Activated CD8-positive, alpha-beta memory T cell treated with anti-CD3 and anti-CD28 coated beads, Interleukin-2, amount 50 U/mL, for 4 hours (primary cell): ENCODE measurements around the gene CIDEB.
"Not testable (repeated sequence)": the region's sequence is repeated elsewhere in the genome, so short reads cannot be mapped to it uniquely, and the experiment has no call there.

ENCODE experiments used
- DNase-seq: peaks from one replicate; pipeline ENCODE4 v3.0.0-alpha.2; 2020

Gene CIDEB

DNA sequence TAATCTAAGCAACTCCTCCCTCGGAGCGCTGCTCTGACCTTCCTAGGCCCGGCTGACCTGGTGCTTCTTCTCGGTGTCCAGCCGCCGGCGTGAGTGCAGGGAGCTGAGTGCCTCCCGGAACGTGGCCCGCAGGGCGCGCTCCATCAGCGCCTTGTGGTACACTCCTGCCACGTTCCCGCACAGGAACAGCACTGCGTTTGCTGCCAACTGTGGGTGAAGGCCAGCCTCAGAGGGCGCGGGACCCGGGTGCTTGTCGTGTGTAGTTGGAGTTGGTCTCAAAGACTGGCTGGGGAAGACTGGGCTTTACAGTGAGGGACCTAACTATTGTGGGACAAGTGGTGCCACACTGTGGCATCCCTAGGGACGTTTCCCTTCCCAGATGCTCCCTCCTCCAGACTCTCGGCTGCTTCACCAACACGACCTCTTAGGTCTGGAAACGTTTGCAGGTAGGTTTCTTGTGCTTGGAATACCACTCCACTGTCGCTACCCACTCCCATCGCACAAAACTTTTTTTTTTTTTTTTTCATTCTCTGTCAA is 24.0 kb upstream of the CIDEB start:
- no peak for DNase-seq

DNA sequence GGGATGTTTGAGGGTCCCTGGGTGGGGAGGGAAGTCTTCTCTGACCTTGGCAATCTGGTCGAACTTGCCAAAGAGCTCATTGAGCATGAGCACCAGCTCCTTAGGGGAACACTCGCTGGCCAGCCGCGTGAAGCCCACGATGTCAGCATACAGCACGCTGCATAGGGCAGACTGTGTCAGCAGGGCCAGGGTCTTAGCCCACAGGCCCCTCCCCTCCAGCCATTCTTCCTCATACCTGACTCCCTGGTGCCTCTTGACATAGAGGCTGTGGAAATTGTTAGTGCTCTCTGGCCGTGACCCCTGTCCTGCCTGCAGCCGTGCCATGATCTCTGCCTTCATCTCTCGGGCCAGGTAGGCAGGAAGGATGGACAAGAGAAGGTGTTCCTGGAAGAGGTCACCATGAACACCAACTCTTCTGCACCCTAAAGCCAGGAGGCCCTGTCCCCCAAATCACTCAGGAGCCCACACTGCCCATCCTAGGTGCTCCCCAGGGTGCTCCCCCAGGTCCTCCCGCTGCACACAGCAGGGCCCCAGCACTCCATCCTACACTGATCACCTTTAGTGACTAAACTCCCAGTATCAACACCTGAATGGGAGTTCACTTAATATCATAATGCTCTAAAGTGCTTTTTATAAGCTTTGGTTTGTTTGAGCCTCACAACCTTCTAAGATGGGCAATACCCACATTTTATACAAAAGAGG is 23.3 kb upstream of the CIDEB start:
- DNase-seq, result no peak

DNA sequence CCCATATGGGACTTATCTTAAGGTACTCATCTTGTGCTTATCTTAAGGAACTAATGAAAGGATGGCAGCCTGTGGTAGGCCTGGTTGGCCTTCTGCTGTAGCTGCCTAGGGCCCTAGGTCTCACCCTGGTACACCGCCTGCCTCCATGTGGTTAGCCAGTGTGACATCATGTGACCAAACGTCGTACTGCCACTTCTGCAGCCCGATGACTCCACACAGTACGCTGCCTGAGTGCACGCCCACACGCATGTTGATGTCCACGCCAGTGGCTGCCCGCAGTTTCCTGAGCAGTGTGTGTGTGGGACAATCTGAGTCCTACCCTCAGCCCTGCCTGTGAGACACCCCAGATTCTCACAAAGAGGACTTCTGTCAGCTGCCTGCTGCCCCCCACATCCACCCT is 22.0 kb upstream of the CIDEB start:
- DNase-seq, result peak; percentile 62

DNA sequence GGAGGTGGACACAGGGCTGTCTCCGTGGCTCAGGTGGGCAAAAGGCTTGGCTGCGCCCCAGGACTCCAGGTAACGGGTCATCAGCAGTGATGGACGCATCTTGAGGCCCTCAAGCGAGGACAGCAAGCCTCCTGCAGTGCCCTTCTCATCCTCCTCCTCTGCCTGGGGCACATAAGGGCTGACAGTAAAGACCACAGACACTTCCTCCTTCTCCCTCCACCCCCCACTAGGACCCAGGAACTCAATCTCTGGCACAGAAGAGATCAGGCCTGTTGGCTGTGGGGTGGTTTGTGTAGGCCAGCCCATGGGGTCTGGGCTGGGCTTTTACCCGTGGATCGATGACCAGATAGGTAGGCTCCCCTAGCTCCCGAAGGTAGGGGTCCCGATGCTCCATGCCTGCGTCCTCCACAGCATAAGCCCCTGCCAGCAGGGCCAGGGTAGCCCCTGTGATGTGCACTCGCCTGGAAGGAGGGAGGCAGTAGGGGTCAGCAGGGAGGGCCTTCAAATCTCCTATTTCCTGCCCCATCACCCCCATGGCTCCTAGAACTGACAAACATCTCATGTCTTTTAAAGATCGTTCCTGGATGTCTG is 21.4 kb upstream of the CIDEB start:
- DNase-seq, result no peak

- not testable (repeated sequence) for DNase-seq
These were observed 20.1 kb upstream of the CIDEB start for GRCh38 chr14:24327914-24328313.

DNA sequence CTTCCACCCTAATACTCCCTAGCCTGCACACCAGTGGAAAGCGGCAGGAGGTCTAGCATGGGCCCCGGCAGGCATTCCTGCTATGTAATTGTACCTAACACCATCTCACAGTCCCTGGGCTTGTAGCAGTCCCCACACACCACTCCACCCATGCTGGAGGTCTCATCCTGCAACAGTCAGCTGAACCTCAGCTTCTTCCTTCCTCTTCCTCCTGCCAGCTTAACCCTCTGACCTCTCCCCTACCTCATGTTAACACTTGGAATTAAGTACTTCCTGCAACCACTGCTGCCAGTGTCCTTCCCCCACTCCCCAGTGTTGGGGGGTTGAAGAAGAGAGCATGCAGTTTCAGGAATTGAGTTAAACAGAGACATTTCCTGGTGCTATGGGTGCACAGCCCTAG is 19.5 kb upstream of the CIDEB start:
- no peak for DNase-seq

DNA sequence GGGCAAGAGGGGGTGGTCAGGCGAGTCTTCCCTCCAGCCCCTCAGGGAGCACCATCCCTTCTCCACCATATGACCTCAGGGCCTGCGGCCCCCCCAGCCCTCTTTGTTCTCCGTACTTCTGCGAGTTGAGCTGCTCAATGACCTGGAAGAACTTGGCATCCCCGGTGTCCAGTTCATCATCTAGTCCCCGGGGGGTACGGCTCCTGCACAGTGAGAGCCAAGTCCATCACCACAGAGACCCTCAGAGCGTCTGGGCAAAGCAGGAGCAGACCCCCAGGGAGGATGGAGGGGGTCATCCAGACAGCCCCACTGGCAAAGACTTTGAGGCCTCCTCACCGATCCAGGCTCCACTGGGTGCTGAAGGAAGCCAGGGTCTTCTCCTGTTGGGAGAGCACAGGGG is 18.2 kb upstream of the CIDEB start:
- no peak for DNase-seq

- DNase-seq, result no peak
These were observed 17.3 kb upstream of the CIDEB start for GRCh38 chr14:24325041-24325530.

- DNase-seq, result no peak
These were observed 16.2 kb upstream of the CIDEB start for GRCh38 chr14:24324024-24324423.

DNA sequence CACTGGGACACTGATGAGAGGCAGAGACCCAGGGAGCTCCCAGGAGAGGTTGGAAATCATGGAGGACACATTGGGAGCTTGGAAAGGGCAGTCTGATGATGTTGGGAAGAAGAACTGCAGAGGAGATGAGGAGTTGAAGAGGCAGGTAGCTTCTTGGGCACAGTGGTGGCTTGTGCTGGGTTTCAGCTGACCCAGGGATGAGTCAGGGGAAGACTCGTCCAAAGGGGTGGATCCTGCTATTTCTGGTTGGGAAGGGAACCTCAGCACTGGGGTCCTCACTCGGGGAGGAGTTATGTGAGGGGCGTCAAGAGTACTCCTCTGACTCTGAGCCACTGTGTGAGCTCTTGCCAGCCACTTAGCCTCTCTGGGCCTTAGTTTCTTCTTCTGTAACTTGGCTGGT is 15.6 kb upstream of the CIDEB start:
- no peak for DNase-seq

DNA sequence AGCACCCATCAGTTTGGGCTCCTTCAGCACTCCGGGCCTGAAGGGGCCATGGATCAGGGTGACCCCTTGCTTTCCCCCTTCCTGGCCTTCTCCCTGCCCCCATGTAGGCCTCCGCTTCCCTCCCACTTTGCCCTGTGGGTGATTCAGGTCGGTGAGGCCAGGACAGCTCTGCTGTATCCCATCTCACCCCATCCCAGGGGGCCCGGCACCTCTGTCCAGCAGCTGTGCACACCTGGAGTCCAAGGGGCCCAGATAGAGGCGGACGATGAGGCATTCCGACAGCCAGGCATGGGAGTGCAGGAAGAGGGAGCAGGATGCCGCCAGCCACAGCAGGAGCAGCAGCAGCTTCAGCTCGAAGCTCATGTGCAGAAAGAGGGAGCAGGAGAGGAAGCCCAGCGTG is 14.9 kb upstream of the CIDEB start:
- DNase-seq, result no peak

- no peak for DNase-seq
These were observed 13.6 kb upstream of the CIDEB start for GRCh38 chr14:24321212-24321975.

GRCh38 chr14:24317141-24317928 is 9.6 kb upstream of the CIDEB start:
- no peak for DNase-seq

DNA sequence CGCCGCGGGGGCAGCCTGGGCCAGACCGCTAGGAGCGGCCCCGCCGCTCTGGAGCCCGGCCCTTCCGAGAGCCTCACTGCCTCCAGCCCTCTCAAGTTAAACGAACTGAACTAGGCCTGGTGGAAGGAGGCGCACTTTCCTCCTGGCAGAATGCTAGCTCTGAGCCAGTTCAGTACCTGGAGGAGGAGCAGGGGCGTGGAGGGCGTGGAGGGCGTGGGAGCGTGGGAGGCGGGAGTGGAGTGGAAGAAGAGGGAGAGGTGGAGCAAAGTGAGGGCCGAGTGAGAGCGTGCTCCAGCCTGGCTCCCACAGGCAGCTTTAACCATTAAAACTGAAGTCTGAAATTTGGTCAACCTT is 8.8 kb upstream of the CIDEB start:
- DNase-seq, result no peak

DNA sequence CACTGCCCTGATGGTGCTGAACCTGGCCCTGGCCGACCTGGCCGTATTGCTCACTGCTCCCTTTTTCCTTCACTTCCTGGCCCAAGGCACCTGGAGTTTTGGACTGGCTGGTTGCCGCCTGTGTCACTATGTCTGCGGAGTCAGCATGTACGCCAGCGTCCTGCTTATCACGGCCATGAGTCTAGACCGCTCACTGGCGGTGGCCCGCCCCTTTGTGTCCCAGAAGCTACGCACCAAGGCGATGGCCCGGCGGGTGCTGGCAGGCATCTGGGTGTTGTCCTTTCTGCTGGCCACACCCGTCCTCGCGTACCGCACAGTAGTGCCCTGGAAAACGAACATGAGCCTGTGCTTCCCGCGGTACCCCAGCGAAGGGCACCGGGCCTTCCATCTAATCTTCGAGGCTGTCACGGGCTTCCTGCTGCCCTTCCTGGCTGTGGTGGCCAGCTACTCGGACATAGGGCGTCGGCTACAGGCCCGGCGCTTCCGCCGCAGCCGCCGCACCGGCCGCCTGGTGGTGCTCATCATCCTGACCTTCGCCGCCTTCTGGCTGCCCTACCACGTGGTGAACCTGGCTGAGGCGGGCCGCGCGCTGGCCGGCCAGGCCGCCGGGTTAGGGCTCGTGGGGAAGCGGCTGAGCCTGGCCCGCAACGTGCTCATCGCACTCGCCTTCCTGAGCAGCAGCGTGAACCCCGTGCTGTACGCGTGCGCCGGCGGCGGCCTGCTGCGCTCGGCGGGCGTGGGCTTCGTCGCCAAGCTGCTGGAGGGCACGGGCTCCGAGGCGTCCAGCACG is 8.2 kb upstream of the CIDEB start:
- DNase-seq, result no peak

GRCh38 chr14:24315243-24315806 is 7.5 kb upstream of the CIDEB start:
- no peak for DNase-seq

DNA sequence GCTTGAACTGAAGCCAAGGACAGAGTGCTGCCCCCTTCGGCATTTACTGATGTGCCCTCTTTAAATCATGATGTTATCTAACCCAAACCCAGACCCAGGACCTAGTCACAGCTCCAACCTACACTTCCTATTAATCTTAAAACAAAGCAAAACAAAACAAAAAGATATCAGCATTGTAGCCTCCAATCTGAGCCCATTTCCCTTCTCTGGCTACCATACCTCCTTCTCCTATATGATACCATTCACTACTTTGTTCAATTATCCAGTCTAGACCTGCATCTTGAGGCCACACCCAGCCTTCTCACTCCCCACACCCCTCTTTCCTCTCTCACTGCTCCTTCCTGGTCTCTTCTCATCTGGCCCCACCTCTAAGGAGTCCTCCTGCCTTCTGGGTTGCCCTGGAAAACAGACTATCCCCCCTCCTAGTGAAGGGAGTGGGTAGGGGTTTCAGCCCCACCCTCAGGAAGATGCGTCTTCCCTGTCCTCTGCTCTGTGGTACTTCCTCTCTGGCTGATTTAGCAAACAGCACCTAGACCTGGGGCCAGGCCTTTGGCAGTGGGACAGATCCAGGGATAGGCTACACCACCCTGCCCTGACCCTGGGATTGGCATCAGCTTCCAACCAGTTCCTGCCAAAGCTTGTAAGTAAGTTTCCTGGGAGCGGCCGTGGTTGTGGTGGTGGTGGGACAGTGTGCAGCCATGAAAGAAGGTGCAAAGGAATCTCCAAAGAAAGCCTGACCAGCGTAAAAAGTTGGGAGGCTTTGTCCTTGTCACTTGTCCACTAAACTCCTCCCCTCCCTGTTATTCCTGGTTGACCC is 6.8 kb upstream of the CIDEB start:
- DNase-seq, result no peak

GRCh38 chr14:24313913-24314312 is 6.1 kb upstream of the CIDEB start:
- no peak for DNase-seq

DNA sequence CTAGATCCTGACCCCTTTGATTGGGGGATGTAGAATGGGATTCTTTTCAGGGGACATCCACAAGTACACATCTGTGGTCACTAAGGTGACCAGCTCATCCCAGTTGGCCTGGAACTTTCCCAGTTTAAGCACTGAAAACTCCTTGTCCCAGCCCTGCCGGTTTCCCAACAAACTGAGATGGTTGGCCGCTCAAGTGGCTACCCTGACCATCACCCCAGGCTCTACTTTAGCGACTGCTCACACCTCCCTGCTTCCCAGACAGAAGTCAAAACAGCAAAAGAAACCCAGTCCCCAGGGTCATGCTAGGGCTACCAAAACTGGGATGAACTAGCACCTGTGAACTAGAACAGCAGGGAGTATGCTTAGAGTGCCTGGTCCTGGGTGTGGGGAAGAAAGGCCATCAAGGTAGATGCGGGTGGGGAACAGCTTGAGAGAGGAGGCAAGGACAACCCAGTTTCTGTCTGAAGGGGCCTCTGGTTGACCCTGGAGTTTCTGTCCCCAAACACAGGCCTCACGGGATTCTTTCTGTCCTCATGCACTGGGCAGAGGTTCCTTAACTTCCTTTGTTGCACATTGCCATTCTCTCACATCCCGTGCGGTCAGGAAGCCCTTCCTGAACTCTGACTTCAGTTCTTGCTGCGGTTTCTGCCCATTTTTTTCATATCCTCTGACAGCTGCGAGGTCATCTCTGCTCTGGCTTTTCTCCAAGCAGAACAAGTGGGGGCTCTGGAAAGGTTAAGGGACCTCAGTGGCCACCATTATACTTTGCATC is 5.1 kb upstream of the CIDEB start:
- no peak for DNase-seq
